Measurements from ENCODE around the gene SHLD2.
"Not testable (repeated sequence)": the region's sequence is repeated elsewhere in the genome, so short reads cannot be mapped to it uniquely, and the experiment has no call there.

DNA sequence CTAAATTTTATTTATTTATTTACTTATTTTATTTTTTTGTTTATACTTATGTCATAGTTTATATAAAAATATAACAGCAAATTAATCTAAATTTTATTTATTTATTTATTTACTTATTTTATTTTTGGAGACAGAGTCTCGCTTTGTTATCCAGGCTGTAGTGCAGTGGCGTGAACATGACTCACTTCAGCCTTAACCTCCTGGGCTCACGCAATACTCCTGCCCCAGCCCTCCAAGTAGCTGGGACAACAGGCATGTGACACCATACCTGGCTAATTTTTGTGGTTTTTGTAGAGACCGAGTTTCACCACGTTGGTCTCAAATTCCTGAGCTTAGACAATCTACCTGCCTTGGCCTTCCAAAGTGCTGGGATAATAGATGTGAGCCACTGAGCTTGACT, 115.3 kb downstream of the SHLD2 start:
- TF ChIP-seq, protein P1, sequence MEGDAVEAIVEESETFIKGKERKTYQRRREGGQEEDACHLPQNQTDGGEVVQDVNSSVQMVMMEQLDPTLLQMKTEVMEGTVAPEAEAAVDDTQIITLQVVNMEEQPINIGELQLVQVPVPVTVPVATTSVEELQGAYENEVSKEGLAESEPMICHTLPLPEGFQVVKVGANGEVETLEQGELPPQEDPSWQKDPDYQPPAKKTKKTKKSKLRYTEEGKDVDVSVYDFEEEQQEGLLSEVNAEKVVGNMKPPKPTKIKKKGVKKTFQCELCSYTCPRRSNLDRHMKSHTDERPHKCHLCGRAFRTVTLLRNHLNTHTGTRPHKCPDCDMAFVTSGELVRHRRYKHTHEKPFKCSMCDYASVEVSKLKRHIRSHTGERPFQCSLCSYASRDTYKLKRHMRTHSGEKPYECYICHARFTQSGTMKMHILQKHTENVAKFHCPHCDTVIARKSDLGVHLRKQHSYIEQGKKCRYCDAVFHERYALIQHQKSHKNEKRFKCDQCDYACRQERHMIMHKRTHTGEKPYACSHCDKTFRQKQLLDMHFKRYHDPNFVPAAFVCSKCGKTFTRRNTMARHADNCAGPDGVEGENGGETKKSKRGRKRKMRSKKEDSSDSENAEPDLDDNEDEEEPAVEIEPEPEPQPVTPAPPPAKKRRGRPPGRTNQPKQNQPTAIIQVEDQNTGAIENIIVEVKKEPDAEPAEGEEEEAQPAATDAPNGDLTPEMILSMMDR (IDR thresholded peaks at IDR 0.05) = not testable (repeated sequence)
- TF ChIP-seq POLR2A (IDR thresholded peaks at IDR 0.05) = not testable (repeated sequence)

Measured in uterus (tissue), 2 donors.